Activated T-helper 17 cell treated with anti-CD3 and anti-CD28 coated beads, Interleukin-2, amount 50 U/mL, for 72 hours (primary cell): ENCODE results near the gene CPO. TPM values are rescaled to one million over a fixed set of nuclear protein-coding genes. Genes with fewer than 3 reads are reported as not detected.

Experiments
- ATAC-seq: fragments of 150-1000 bp; cut with Tn5 transposase; replicated peaks from 2 replicates; pipeline ENCODE4 v1.10.0; 2021; ENCODE audit warnings: mild to moderate bottlenecking, moderate library complexity
- H3K27ac Mint-ChIP-seq: one replicate; pipeline ENCODE4 v1.8.0; 2022; ENCODE audit warnings: mixed read lengths
- H3K27me3 Mint-ChIP-seq: one replicate; pipeline ENCODE4 v1.8.0; 2022; ENCODE audit warnings: mixed read lengths
- H3K36me3 Mint-ChIP-seq: one replicate; pipeline ENCODE4 v1.8.0; 2022; ENCODE audit warnings: low read depth, mild to moderate bottlenecking, mixed read lengths
- H3K4me1 Mint-ChIP-seq: one replicate; pipeline ENCODE4 v1.8.0; 2022; ENCODE audit warnings: mixed read lengths
- H3K4me3 Mint-ChIP-seq: one replicate; pipeline ENCODE4 v1.8.0; 2022; ENCODE audit warnings: mild to moderate bottlenecking, mixed read lengths
- H3K9me3 Mint-ChIP-seq: one replicate; pipeline ENCODE4 v1.8.0; 2022; ENCODE audit warnings: mixed read lengths
- total RNA-seq, 2 donors: library from RNA; stranded (reverse); gene quantifications; one replicate each; pipeline ENCODE4 v1.2.3, GENCODE V29; 2022

The CPO gene
- total RNA-seq, 2 donors from 2014 or later, result not detected

DNA sequence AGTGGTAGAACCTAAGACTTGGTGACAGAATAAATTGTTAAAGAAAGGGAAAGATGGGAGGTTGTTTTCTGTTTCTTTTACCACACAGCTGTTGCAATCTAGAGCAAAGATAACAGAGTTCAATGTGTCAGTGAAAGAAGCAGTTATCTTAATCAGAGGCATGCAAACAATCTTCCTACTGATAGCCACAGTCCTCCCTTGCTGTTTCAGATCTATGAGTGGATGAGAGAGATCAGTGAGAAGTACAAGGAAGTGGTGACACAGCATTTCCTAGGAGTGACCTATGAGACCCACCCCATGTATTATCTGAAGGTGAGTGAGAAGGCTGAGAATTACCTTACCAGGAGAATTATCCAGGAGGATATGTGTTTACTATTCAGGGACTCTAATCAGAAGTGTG, 15.9 kb downstream of the CPO start:
- ATAC-seq, result no peak
- H3K9me3 Mint-ChIP-seq, result peaks cover 7% of the 10 kb centered on the region
- H3K27ac Mint-ChIP-seq, result no peak overlapping the region
- no peaks in the 10 kb centered on the region for H3K27me3 Mint-ChIP-seq
- no peak overlapping the region for H3K4me3 Mint-ChIP-seq
- no peaks in the 10 kb centered on the region for H3K36me3 Mint-ChIP-seq
- H3K4me1 Mint-ChIP-seq, result no peaks in the 10 kb centered on the region

DNA sequence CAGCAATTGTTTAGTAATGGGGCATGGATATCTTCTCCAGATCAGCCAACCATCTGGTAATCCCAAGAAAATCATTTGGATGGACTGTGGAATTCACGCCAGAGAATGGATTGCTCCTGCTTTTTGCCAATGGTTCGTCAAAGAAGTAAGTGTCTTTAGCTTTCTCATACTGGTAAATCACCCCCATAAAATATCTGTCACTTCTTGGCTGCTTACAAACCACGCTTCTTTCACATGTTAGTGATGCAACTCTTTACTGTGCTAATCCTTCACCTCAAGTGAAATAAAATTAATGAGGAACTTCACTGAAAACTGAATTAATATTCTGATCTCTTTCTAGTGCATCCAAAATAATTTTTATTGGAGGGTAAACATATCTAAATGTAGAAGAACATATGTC, 18.9 kb downstream of the CPO start:
- H3K4me3 Mint-ChIP-seq, result no peak overlapping the region
- no peaks in the 10 kb centered on the region for H3K4me1 Mint-ChIP-seq
- H3K36me3 Mint-ChIP-seq, result no peaks in the 10 kb centered on the region
- peaks cover 7% of the 10 kb centered on the region for H3K9me3 Mint-ChIP-seq
- H3K27me3 Mint-ChIP-seq, result no peaks in the 10 kb centered on the region
- H3K27ac Mint-ChIP-seq, result no peak overlapping the region
- ATAC-seq, result no peak

DNA sequence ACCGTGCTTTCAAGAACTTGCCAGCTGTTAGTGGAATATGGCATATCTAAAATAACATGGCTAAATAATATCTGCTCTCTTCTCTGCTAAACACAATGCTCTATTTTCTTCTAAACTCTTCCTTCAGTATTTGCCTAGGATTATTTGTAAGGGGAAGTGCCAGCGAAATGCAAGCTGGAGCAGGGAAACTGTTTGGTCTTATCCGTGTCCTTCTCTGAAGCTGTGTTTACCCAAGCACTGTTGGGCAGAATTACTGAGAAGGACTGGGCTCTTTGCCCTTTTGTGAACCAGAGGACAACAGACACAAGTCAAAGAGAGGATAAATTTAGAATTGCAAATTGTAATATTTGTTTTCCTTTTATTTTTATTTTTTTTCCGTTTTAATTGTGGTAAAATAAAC, 23.6 kb downstream of the CPO start:
- H3K36me3 Mint-ChIP-seq, result no peaks in the 10 kb centered on the region
- no peaks in the 10 kb centered on the region for H3K27me3 Mint-ChIP-seq
- ATAC-seq, result no peak
- no peak overlapping the region for H3K27ac Mint-ChIP-seq
- H3K4me1 Mint-ChIP-seq, result no peaks in the 10 kb centered on the region
- H3K9me3 Mint-ChIP-seq, result no peaks in the 10 kb centered on the region
- H3K4me3 Mint-ChIP-seq, result no peak overlapping the region

DNA sequence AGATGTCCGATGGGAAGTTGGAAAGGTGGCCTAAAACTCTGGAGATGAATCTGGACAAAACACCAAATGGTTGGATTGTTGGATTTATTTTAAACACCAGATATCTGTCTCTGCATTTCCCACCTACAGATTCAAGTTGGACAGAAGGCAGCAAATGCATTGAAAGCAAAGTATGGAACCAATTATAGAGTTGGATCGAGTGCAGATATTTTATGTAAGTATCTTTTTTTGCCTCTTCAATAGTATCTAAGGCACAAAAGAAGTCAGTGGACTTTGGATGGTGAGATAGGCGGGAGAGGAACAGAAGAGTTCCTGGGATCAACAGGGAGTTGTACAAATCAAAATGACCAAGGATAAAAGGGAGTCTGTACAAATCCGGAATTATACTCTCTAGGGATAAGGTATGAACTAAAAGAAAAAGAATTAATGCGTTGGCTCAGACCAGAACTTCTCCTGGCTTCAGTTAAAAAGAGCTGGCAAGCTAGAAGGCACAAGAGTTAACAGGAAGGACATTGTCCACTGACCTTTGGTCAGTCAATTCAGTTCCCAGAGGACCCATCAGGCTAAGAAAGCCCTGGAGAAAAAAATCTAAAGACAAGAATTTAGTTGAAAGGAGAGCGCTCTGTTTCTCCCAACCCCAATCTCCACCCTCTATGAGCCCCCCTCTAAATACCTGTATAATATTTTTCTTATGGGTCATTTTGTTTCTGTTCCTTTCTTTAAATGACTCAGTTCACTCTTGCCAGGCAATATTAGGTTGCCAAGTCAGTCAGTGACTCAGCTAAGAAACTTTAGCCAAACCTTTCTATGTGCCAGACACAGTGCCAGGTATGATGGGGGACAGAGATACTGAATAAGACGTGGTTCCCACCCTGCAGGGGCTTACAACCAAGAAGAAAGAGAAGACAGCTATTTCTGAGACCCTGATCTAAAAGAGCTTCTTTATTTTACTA, 29.1 kb downstream of the CPO start:
- Mint-ChIP-seq H3K36me3 (no peaks in the 10 kb centered on the region), H3K4me1 (no peaks in the 10 kb centered on the region), H3K27ac (no peak overlapping the region), H3K4me3 (no peak overlapping the region), H3K27me3 (no peaks in the 10 kb centered on the region), H3K9me3 (no peaks in the 10 kb centered on the region)
- no peak for ATAC-seq

- H3K36me3 Mint-ChIP-seq, result no peaks in the 10 kb centered on the region
- no peak for ATAC-seq
- no peaks in the 10 kb centered on the region for H3K9me3 Mint-ChIP-seq
- no peaks in the 10 kb centered on the region for H3K4me1 Mint-ChIP-seq
- no peak overlapping the region for H3K4me3 Mint-ChIP-seq
- H3K27me3 Mint-ChIP-seq, result peaks cover 3% of the 10 kb centered on the region
- no peak overlapping the region for H3K27ac Mint-ChIP-seq
Observed at GRCh38 chr2:206969192-206969591, 29.9 kb downstream of the CPO start.

GRCh38 chr2:206970589-206971360, 31.5 kb downstream of the CPO start:
- no peaks in the 10 kb centered on the region for H3K36me3 Mint-ChIP-seq
- no peak for ATAC-seq
- peaks cover 8% of the 10 kb centered on the region for H3K27me3 Mint-ChIP-seq
- no peaks in the 10 kb centered on the region for H3K9me3 Mint-ChIP-seq
- H3K4me3 Mint-ChIP-seq, result no peak overlapping the region
- no peak overlapping the region for H3K27ac Mint-ChIP-seq
- no peaks in the 10 kb centered on the region for H3K4me1 Mint-ChIP-seq

DNA sequence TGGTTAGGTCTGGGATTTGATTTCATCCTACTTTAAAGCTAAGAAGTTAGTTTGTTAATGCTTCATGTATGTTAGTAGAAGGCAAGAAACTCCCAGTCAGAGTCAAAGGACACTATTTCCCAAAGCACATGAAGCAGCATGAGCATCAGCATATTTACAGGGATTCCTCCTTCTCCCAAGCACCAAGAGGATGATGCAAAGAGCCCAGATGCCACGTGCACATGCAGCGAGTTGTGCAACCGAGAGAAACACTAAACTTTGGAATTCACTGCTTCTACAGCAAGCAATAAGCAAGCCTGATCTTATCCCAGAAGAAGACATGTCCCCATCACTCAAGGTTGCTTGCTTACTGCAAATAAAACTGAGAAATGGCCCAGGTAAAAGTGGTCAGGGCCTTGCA, 32.5 kb downstream of the CPO start:
- Mint-ChIP-seq H3K36me3 (no peaks in the 10 kb centered on the region), H3K4me1 (no peaks in the 10 kb centered on the region), H3K4me3 (no peak overlapping the region), H3K9me3 (no peaks in the 10 kb centered on the region), H3K27ac (no peak overlapping the region), H3K27me3 (peaks cover 8% of the 10 kb centered on the region)
- no peak for ATAC-seq

DNA sequence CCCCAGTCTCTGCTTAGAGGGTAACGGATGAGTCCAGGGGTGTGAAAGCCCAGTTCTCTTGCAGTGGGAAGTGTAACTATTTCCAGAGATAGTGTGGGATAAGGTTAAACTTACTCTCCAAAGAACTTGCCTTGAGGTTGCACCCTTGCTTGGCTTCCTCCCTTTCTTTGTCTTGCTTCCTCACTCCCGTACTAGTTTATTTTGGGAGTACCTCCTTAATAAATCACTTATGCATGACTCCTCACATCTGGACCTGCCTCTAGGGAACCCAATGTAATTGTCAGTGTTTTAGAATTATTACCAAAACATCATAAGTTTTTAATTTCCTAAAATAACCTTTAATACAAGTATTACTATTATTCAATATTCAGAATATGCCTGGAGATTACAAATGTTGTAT, 35.2 kb downstream of the CPO start:
- no peak overlapping the region for H3K4me3 Mint-ChIP-seq

GRCh38 chr2:206978746-206979145, 39.4 kb downstream of the CPO start:
- Mint-ChIP-seq H3K4me3 (no peak overlapping the region), H3K27ac (no peak overlapping the region), H3K4me1 (no peaks in the 10 kb centered on the region), H3K9me3 (no peaks in the 10 kb centered on the region), H3K36me3 (no peaks in the 10 kb centered on the region), H3K27me3 (peaks cover 12% of the 10 kb centered on the region)
- ATAC-seq, result no peak

More for the DNA sequence above, 35.2 kb downstream of the CPO start:
- Mint-ChIP-seq H3K27me3 (peaks cover 12% of the 10 kb centered on the region), H3K9me3 (no peaks in the 10 kb centered on the region), H3K27ac (no peak overlapping the region), H3K36me3 (no peaks in the 10 kb centered on the region), H3K4me1 (no peaks in the 10 kb centered on the region)
- no peak for ATAC-seq

DNA sequence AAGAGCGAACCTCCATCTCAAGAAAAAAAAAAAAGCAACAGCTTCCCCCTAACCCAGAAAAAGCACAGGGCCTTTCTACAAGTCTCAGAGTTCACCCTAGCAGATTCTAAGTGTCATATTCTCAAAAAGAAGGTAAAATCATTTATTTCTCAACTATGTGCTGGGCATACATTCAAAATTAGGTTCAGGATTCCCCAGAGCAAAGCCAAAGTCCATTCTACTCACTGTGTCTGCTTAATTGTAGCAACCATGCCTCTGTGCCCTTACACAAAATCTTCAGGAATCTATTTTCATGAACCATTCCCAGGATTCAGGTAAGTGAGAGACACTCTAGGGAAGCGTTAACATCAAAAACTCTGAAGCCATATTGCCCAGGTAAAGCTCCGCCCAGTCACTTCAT, 40.0 kb downstream of the CPO start:
- Mint-ChIP-seq H3K36me3 (no peaks in the 10 kb centered on the region), H3K4me3 (no peak overlapping the region), H3K4me1 (no peaks in the 10 kb centered on the region), H3K27ac (no peak overlapping the region), H3K9me3 (no peaks in the 10 kb centered on the region), H3K27me3 (peaks cover 9% of the 10 kb centered on the region)
- ATAC-seq, result no peak

DNA sequence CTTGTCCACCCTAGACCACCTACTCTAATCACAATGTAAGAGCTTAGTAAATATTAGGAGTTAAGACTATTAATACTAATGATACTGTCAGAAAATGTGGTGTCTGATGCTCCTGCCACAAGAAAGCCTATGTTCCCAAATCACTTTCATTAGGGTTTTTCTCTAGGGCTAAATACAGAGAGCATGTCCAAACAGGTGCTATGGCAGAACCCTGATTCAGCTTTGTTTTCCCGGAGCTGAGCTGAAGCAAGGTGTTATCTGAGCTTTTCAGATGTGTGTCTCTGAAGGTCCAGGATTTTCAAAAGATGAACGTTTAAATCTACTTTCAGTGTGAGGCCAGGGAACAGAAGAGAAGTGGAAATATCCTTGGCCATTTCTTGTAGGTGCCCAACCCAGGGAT, 40.6 kb downstream of the CPO start:
- H3K9me3 Mint-ChIP-seq, result no peaks in the 10 kb centered on the region
- H3K4me3 Mint-ChIP-seq, result no peak overlapping the region
- peaks cover 9% of the 10 kb centered on the region for H3K27me3 Mint-ChIP-seq

GRCh38 chr2:206980413-206980812, 41.1 kb downstream of the CPO start:
- H3K9me3 Mint-ChIP-seq, result no peaks in the 10 kb centered on the region
- no peak overlapping the region for H3K27ac Mint-ChIP-seq
- no peak for ATAC-seq
- no peak overlapping the region for H3K4me3 Mint-ChIP-seq
- no peaks in the 10 kb centered on the region for H3K36me3 Mint-ChIP-seq
- peaks cover 8% of the 10 kb centered on the region for H3K27me3 Mint-ChIP-seq
- no peaks in the 10 kb centered on the region for H3K4me1 Mint-ChIP-seq

More for the DNA sequence above, 40.6 kb downstream of the CPO start:
- Mint-ChIP-seq H3K4me1 (no peaks in the 10 kb centered on the region), H3K27ac (no peak overlapping the region), H3K36me3 (no peaks in the 10 kb centered on the region)
- no peak for ATAC-seq

GRCh38 chr2:206981086-206981674, 41.9 kb downstream of the CPO start:
- H3K27me3 Mint-ChIP-seq, result peaks cover 4% of the 10 kb centered on the region
- H3K4me1 Mint-ChIP-seq, result no peaks in the 10 kb centered on the region
- no peaks in the 10 kb centered on the region for H3K36me3 Mint-ChIP-seq
- ATAC-seq, result no peak
- no peaks in the 10 kb centered on the region for H3K9me3 Mint-ChIP-seq
- no peak overlapping the region for H3K27ac Mint-ChIP-seq
- H3K4me3 Mint-ChIP-seq, result no peak overlapping the region

- peak; percentile 64 for ATAC-seq
- H3K4me3 Mint-ChIP-seq, result no peak overlapping the region
Observed at GRCh38 chr2:206981739-206982340, 42.5 kb downstream of the CPO start.

More at GRCh38 chr2:206981739-206982340, 42.5 kb downstream of the CPO start:
- no peaks in the 10 kb centered on the region for H3K36me3 Mint-ChIP-seq
- H3K9me3 Mint-ChIP-seq, result peaks cover 2% of the 10 kb centered on the region
- H3K27me3 Mint-ChIP-seq, result peaks cover 4% of the 10 kb centered on the region
- peaks cover 4% of the 10 kb centered on the region for H3K4me1 Mint-ChIP-seq
- no peak overlapping the region for H3K27ac Mint-ChIP-seq
